GM19455 (cell line): ENCODE data around the gene PCDHGC5.
A peak's percentile ranks its signal among the peaks of the same experiment; 100 is the strongest.

Experiments used
- ATAC-seq: cut with Tn5 transposase; IDR thresholded peaks from one replicate; pipeline ENCODE4 v1.9.1; 2021; ENCODE audit not compliant: unreplicated experiment

Gene PCDHGC5

GRCh38 chr5:141488591-141489561 is at the start of gene PCDHGC5:
TSS of gene PCDHGC5 (plus strand) at chr5:141489081. CDS start at chr5:141489241, 160 bp downstream.
- ATAC-seq: no peak

- no peak for ATAC-seq
Observed at GRCh38 chr5:141439411-141440141, 49.3 kb upstream of the PCDHGC5 start.

- ATAC-seq: no peak
Observed at GRCh38 chr5:141440341-141440740, 48.5 kb upstream of the PCDHGC5 start.

GRCh38 chr5:141441571-141442170 is 47.2 kb upstream of the PCDHGC5 start:
- ATAC-seq: no peak

- ATAC-seq: no peak
Observed at GRCh38 chr5:141465351-141465750, 23.5 kb upstream of the PCDHGC5 start.

- peak; percentile 96 for ATAC-seq
Observed at GRCh38 chr5:141475625-141476131, 13.2 kb upstream of the PCDHGC5 start, which contains the start of gene PCDHGC3. TSS of gene PCDHGC3 (plus strand) at chr5:141475966. CDS start at chr5:141476117, 151 bp downstream.

- peak; percentile 29 for ATAC-seq
Observed at GRCh38 chr5:141476132-141476911, 12.6 kb upstream of the PCDHGC5 start.

GRCh38 chr5:141477044-141477575 is 11.8 kb upstream of the PCDHGC5 start:
- ATAC-seq: no peak

- ATAC-seq: no peak
Observed at GRCh38 chr5:141477815-141478214, 11.1 kb upstream of the PCDHGC5 start.

GRCh38 chr5:141478321-141478945 is 10.4 kb upstream of the PCDHGC5 start:
- no peak for ATAC-seq

- no peak for ATAC-seq
Observed at GRCh38 chr5:141479776-141480175, 9.1 kb upstream of the PCDHGC5 start.

- no peak for ATAC-seq
Observed at GRCh38 chr5:141483902-141484301, 5.0 kb upstream of the PCDHGC5 start.

GRCh38 chr5:141484310-141484640 is 4.6 kb upstream of the PCDHGC5 start:
- no peak for ATAC-seq

GRCh38 chr5:141484641-141485311 is 4.1 kb upstream of the PCDHGC5 start, which contains the start of gene PCDHGC4:
TSS of gene PCDHGC4 (plus strand) at chr5:141485030. CDS start at chr5:141485174, 144 bp downstream.
- ATAC-seq: no peak

GRCh38 chr5:141485321-141486055 is 3.4 kb upstream of the PCDHGC5 start:
- ATAC-seq: no peak

GRCh38 chr5:141486091-141486490 is 2.8 kb upstream of the PCDHGC5 start:
- ATAC-seq: no peak

- ATAC-seq: no peak
Observed at GRCh38 chr5:141487131-141487530, 1.8 kb upstream of the PCDHGC5 start.

- ATAC-seq: no peak
Observed at GRCh38 chr5:141489841-141490240, 960 bp downstream of the PCDHGC5 start.
